Esophagus squamous epithelium (tissue), 4 donors: ENCODE measurements around the gene SNX14.

Experiments used
- POLR2A ChIP-seq, 4 donors: fragments of 450-650 bp; IDR thresholded peaks; one replicate each; pipeline ENCODE4 v1.6.1; 2017; ENCODE audit warnings: antibody characterized with exemption in 4 of 4, mild to moderate bottlenecking in 4 of 4, moderate library complexity in 3 of 4
- TF ChIP-seq, protein P1 (sequence below), 6 experiments: fragments of 450-650 bp in 4 of 6; fragments of 200-600 bp in 2 of 6; sonication (generic) in 2 of 6; IDR thresholded peaks; one replicate each; pipeline ENCODE4 v1.5.1; 2016 to 2019; ENCODE audit warnings: antibody characterized with exemption in 6 of 6, mild to moderate bottlenecking in 4 of 6, moderate library complexity in 4 of 6

DNA sequence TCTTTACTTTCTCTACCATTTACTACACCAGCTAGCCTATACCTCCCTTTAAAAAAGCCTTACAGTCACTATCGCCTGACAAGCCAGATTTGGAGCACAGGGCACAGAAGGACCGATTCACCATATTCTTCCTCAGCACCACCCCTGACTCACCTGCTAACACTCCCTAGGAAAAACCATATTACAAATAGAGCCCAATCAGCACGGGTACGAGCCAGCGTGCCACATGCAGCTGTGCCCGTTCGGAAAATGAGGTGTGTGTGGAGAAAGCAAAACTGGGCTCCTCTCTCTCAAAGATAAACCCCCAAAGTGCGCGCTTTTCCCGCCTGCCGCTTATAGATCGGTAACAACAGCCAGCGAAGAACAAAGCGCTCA is 47.9 kb upstream of the SNX14 start:
- TF ChIP-seq, protein P1, sequence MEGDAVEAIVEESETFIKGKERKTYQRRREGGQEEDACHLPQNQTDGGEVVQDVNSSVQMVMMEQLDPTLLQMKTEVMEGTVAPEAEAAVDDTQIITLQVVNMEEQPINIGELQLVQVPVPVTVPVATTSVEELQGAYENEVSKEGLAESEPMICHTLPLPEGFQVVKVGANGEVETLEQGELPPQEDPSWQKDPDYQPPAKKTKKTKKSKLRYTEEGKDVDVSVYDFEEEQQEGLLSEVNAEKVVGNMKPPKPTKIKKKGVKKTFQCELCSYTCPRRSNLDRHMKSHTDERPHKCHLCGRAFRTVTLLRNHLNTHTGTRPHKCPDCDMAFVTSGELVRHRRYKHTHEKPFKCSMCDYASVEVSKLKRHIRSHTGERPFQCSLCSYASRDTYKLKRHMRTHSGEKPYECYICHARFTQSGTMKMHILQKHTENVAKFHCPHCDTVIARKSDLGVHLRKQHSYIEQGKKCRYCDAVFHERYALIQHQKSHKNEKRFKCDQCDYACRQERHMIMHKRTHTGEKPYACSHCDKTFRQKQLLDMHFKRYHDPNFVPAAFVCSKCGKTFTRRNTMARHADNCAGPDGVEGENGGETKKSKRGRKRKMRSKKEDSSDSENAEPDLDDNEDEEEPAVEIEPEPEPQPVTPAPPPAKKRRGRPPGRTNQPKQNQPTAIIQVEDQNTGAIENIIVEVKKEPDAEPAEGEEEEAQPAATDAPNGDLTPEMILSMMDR (IDR thresholded peaks at IDR 0.05), result no peak
- no peak for TF ChIP-seq POLR2A (IDR thresholded peaks at IDR 0.05)
